GM21423 (cell line): ENCODE data around the gene NAP1L3.

Source experiments
- ATAC-seq: cut with Tn5 transposase; IDR thresholded peaks from one replicate; pipeline ENCODE4 v1.9.1; 2021; ENCODE audit warnings: mild to moderate bottlenecking, moderate library complexity; ENCODE audit not compliant: unreplicated experiment

Gene NAP1L3

GRCh38 chrX:93673056-93673868, at the start of gene NAP1L3:
TSS of gene NAP1L3 (minus strand) at chrX:93673578. CDS start at chrX:93673304, 274 bp downstream.
- peak; percentile 70 for ATAC-seq

GRCh38 chrX:93711076-93711475, 37.7 kb upstream of the NAP1L3 start:
- no peak for ATAC-seq

- ATAC-seq, result no peak
These were observed 30.3 kb upstream of the NAP1L3 start for GRCh38 chrX:93703701-93704100.

GRCh38 chrX:93695981-93696380, 22.6 kb upstream of the NAP1L3 start:
- no peak for ATAC-seq

- no peak for ATAC-seq
These were observed 492 bp upstream of the NAP1L3 start, which contains the start of gene FAM133A for GRCh38 chrX:93673869-93674271. TSS of gene FAM133A (plus strand) at chrX:93674206. CDS start at chrX:93709420, 35,214 bp downstream.

- no peak for ATAC-seq
These were observed 12.8 kb downstream of the NAP1L3 start for GRCh38 chrX:93660575-93660974.

- ATAC-seq, result no peak
These were observed 24.0 kb downstream of the NAP1L3 start for GRCh38 chrX:93649381-93649780.

GRCh38 chrX:93637591-93637990, 35.8 kb downstream of the NAP1L3 start:
- no peak for ATAC-seq
